Type B pancreatic cell (in vitro differentiated cells): Measurements from ENCODE around the gene MECP2. TPM values are rescaled to one million over a fixed set of nuclear protein-coding genes. Genes with fewer than 3 reads are reported as not detected.

Experiments
- DNase-seq: peaks from one replicate; pipeline ENCODE4 v3.0.0; 2021; ENCODE audit warnings: mixed read lengths; ENCODE audit not compliant: unreplicated experiment; ENCODE audit errors: extremely low spot score
- H3K27ac Mint-ChIP-seq: 2 replicates; pipeline ENCODE4 v1.8.0; 2021; ENCODE audit warnings: mild to moderate bottlenecking, mixed read lengths
- H3K27me3 Mint-ChIP-seq: 2 replicates; pipeline ENCODE4 v1.8.0; 2021; ENCODE audit warnings: mixed read lengths
- H3K36me3 Mint-ChIP-seq: 2 replicates; pipeline ENCODE4 v1.8.0; 2021; ENCODE audit warnings: mixed read lengths
- H3K4me1 Mint-ChIP-seq: one replicate; pipeline ENCODE4 v1.8.0; 2021; ENCODE audit warnings: mixed read lengths; ENCODE audit not compliant: unreplicated experiment
- H3K4me3 Mint-ChIP-seq: 2 replicates; pipeline ENCODE4 v1.8.0; 2021; ENCODE audit warnings: mild to moderate bottlenecking, mixed read lengths
- H3K9me3 Mint-ChIP-seq: 2 replicates; pipeline ENCODE4 v1.8.0; 2021; ENCODE audit warnings: mixed read lengths
- CTCF ChIP-seq: fragments of 200-600 bp; sonication (generic); conservative IDR thresholded peaks from 2 replicates; pipeline ENCODE4 v1.5.0; 2021; ENCODE audit warnings: antibody characterized with exemption, mild to moderate bottlenecking
- microRNA-seq: library from miRNA; unstranded; fragments of <30 nt; microRNA quantifications from one replicate; pipeline ENCODE4, GENCODE V29; 2020
- total RNA-seq: library from RNA; stranded (reverse); gene quantifications from 2 replicates; pipeline ENCODE4 v1.2.1, GENCODE V29; 2021; ENCODE audit warnings: low replicate concordance

MECP2 gene
- total RNA-seq, 1 donor from 2014 or later, result 37.7 TPM

GRCh38 chrX:153974726-153975286, 122.7 kb downstream of the MECP2 start:
- H3K4me3 Mint-ChIP-seq, result peak overlapping the region; percentile 96
- no peaks in the 10 kb centered on the region for H3K27me3 Mint-ChIP-seq
- H3K4me1 Mint-ChIP-seq, result peaks cover 19% of the 10 kb centered on the region
- no peaks in the 10 kb centered on the region for H3K9me3 Mint-ChIP-seq
- DNase-seq, result no peak
- H3K36me3 Mint-ChIP-seq, result peaks cover 3% of the 10 kb centered on the region
- H3K27ac Mint-ChIP-seq, result peak overlapping the region; percentile 100
- TF ChIP-seq CTCF, result no peak

GRCh38 chrX:153974003-153974725, 123.4 kb downstream of the MECP2 start:
- H3K36me3 Mint-ChIP-seq, result peaks cover 3% of the 10 kb centered on the region
- H3K4me3 Mint-ChIP-seq, result peak overlapping the region; percentile 96
- TF ChIP-seq CTCF, result no peak
- peak overlapping the region; percentile 100 for H3K27ac Mint-ChIP-seq
- no peaks in the 10 kb centered on the region for H3K9me3 Mint-ChIP-seq
- DNase-seq, result no peak
- no peaks in the 10 kb centered on the region for H3K27me3 Mint-ChIP-seq
- peaks cover 19% of the 10 kb centered on the region for H3K4me1 Mint-ChIP-seq

- DNase-seq, result peak; percentile 66
- Mint-ChIP-seq H3K4me3 (peak overlapping the region; percentile 96), H3K27ac (peak overlapping the region; percentile 100), H3K4me1 (peaks cover 20% of the 10 kb centered on the region), H3K27me3 (no peaks in the 10 kb centered on the region), H3K9me3 (no peaks in the 10 kb centered on the region), H3K36me3 (peaks cover 3% of the 10 kb centered on the region)
- TF ChIP-seq CTCF, result no peak
Observed at GRCh38 chrX:153973127-153974002, 124.2 kb downstream of the MECP2 start.

GRCh38 chrX:153972368-153973126, 125.0 kb downstream of the MECP2 start, which contains the start of gene TMEM187:
TSS of gene TMEM187 (plus strand) at chrX:153972754. CDS start at chrX:153982063, 9,309 bp downstream.
- peaks cover 28% of the 10 kb centered on the region for H3K4me1 Mint-ChIP-seq
- peak; percentile 95 for DNase-seq
- H3K4me3 Mint-ChIP-seq, result peak within 1 kb of the TSS; percentile 100
- no peaks in the 10 kb centered on the region for H3K9me3 Mint-ChIP-seq
- peak within 1 kb of the TSS; percentile 100 for H3K27ac Mint-ChIP-seq
- no peaks in the 10 kb centered on the region for H3K27me3 Mint-ChIP-seq
- TF ChIP-seq CTCF, result no peak
- H3K36me3 Mint-ChIP-seq, result peaks cover 8% of the 10 kb centered on the region

Small RNAs within 50 kb of the gene (microRNA-seq; reads per million reads assigned to microRNA genes)
- not detected for gene MIR3202-1
- not detected for gene MIR3202-2
- not detected for gene MIR718

Other genes with a start within 250 kb of the MECP2 start
- 2.9 and 12.6 TPM in 2 replicates for gene L1CAM, start 211.5 kb downstream of the MECP2 start, total RNA-seq
- not detected in 2 replicates for gene AVPR2, start 193.0 kb downstream of the MECP2 start, total RNA-seq
- 7.7 and 8.8 TPM in 2 replicates for gene ARHGAP4, start 171.5 kb downstream of the MECP2 start, total RNA-seq
- 73.8 and 82.7 TPM in 2 replicates for gene NAA10, start 162.7 kb downstream of the MECP2 start, total RNA-seq
- gene RENBP, start 153.1 kb downstream of the MECP2 start, total RNA-seq, result 4.9 and 6.7 TPM in 2 replicates
- gene HCFC1, start 125.9 kb downstream of the MECP2 start, total RNA-seq, result 81.2 and 98.0 TPM in 2 replicates
- 14.4 and 15.2 TPM in 2 replicates for gene TMEM187, start 125.0 kb downstream of the MECP2 start, total RNA-seq
- 83.8 and 86.1 TPM in 2 replicates for gene IRAK1, start 77.8 kb downstream of the MECP2 start, total RNA-seq
- gene OPN1LW, start 46.5 kb upstream of the MECP2 start, total RNA-seq, result not detected in 2 replicates
- not detected in 2 replicates for gene OPN1MW, start 84.9 kb upstream of the MECP2 start, total RNA-seq
- gene OPN1MW2, start 122.0 kb upstream of the MECP2 start, total RNA-seq, result not detected in 2 replicates
- gene OPN1MW3, start 159.9 kb upstream of the MECP2 start, total RNA-seq, result not detected in 2 replicates
- not detected in 2 replicates for gene TEX28, start 197.4 kb upstream of the MECP2 start, total RNA-seq
- gene TKTL1, start 198.1 kb upstream of the MECP2 start, total RNA-seq, result 0.56 TPM in 1 of 2 replicates, not detected in the other